Prostate gland (tissue), 2 donors: ENCODE measurements around the gene KNL1. TPM values are rescaled to one million over a fixed set of nuclear protein-coding genes. Genes with fewer than 3 reads are reported as not detected.

Experiments
- DNase-seq: peaks from one replicate; pipeline ENCODE4 v3.0.0-alpha.2; 2019; ENCODE audit warnings: low spot score
- H3K27ac ChIP-seq, 2 donors: fragments of 200-600 bp; sonication (generic); 2 replicates each; pipeline ENCODE4 v1.5.1; 2017 to 2019
- H3K27me3 ChIP-seq: fragments of 200-600 bp; sonication (generic); replicated peaks from 2 replicates; pipeline ENCODE4 v1.5.1; 2019; ENCODE audit not compliant: insufficient read depth
- H3K36me3 ChIP-seq, 2 donors: fragments of 200-600 bp; sonication (generic); 1 replicate in 1 of 2; 2 replicates in 1 of 2; pipeline versions ENCODE4 v1.5.1 to v1.8.1; 2017 to 2019
- H3K4me1 ChIP-seq: fragments of 200-600 bp; sonication (generic); replicated peaks from 2 replicates; pipeline ENCODE4 v1.5.1; 2019
- H3K4me3 ChIP-seq, 2 donors: fragments of 200-600 bp; sonication (generic); 2 replicates each; pipeline ENCODE4 v1.5.1; 2017 to 2019
- H3K9me3 ChIP-seq: fragments of 200-600 bp; sonication (generic); 2 replicates; pipeline ENCODE4 v1.5.1; 2017
- CTCF ChIP-seq, 4 experiments: fragments of 200-600 bp in 2 of 4; fragments of 450-650 bp in 2 of 4; sonication (generic) in 2 of 4; IDR thresholded peaks; 1 replicate in 3 of 4; 2 replicates in 1 of 4; pipeline ENCODE4 v1.5.1; 2016 to 2019; ENCODE audit warnings: antibody characterized with exemption in 4 of 4, mild to moderate bottlenecking in 2 of 4, moderate library complexity in 2 of 4
- POLR2A ChIP-seq: fragments of 450-650 bp; IDR thresholded peaks from one replicate; pipeline ENCODE4 v1.6.1; 2016; ENCODE audit warnings: antibody characterized with exemption, mild to moderate bottlenecking
- POLR2AphosphoS5 ChIP-seq: sonication (generic); formaldehyde crosslinking; IDR thresholded peaks from one replicate; pipeline ENCODE4 v1.6.1; 2017; ENCODE audit warnings: antibody characterized with exemption
- WGBS: methylation state at CpG from one replicate; pipeline ENCODE4 v1.1.5; 2018; 5-methylcytosine and 5-hydroxymethylcytosine counted together
- intact Hi-C: fragments of 100-400 bp; cut with DNase I; formaldehyde crosslinking; loops from one replicate; pipeline ENCODE4 v1.14.2; 2022
- total RNA-seq, 2 donors: library from RNA; depleted of rRNA; stranded (reverse); fragments of >200 nt; gene quantifications; one replicate each; pipeline ENCODE4 v1.1.0, GENCODE V29; 2016

The KNL1 gene, protein sequence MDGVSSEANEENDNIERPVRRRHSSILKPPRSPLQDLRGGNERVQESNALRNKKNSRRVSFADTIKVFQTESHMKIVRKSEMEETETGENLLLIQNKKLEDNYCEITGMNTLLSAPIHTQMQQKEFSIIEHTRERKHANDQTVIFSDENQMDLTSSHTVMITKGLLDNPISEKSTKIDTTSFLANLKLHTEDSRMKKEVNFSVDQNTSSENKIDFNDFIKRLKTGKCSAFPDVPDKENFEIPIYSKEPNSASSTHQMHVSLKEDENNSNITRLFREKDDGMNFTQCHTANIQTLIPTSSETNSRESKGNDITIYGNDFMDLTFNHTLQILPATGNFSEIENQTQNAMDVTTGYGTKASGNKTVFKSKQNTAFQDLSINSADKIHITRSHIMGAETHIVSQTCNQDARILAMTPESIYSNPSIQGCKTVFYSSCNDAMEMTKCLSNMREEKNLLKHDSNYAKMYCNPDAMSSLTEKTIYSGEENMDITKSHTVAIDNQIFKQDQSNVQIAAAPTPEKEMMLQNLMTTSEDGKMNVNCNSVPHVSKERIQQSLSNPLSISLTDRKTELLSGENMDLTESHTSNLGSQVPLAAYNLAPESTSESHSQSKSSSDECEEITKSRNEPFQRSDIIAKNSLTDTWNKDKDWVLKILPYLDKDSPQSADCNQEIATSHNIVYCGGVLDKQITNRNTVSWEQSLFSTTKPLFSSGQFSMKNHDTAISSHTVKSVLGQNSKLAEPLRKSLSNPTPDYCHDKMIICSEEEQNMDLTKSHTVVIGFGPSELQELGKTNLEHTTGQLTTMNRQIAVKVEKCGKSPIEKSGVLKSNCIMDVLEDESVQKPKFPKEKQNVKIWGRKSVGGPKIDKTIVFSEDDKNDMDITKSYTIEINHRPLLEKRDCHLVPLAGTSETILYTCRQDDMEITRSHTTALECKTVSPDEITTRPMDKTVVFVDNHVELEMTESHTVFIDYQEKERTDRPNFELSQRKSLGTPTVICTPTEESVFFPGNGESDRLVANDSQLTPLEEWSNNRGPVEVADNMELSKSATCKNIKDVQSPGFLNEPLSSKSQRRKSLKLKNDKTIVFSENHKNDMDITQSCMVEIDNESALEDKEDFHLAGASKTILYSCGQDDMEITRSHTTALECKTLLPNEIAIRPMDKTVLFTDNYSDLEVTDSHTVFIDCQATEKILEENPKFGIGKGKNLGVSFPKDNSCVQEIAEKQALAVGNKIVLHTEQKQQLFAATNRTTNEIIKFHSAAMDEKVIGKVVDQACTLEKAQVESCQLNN (N-terminal part only)
- 10 to 100 TPM in 1 of 2 donors, 1 to 10 TPM in 1; 1.6 to 18.7 TPM for total RNA-seq

- peak; percentile 94 for DNase-seq
- intact Hi-C loops = loop anchor here (10.0 kb wide), 1 partner anchor 301 kb away; the partner anchor contains the start of gene VPS18
- H3K36me3 ChIP-seq = no peaks in the 10 kb centered on the region
- H3K27ac ChIP-seq = peak within 1 kb of the TSS; percentile 91 to 93
- H3K27me3 ChIP-seq = no peaks in the 10 kb centered on the region
- H3K4me1 ChIP-seq = no peaks in the 10 kb centered on the region
- peak; percentile 97 for TF ChIP-seq POLR2AphosphoS5
- peak in 1 of 4 experiments; percentile 10 for TF ChIP-seq CTCF (IDR thresholded peaks at IDR 0.05)
- TF ChIP-seq POLR2A = no peak
- WGBS = 4% methylated on average over 41 of the region's 41 CpGs
- H3K9me3 ChIP-seq = no peaks in the 10 kb centered on the region
- H3K4me3 ChIP-seq = peak within 1 kb of the TSS; percentile 44 to 46
Observed at GRCh38 chr15:40593588-40594428, at the start of gene KNL1. Gene KNL1 (plus strand): TSS chr15:40594249. CDS start chr15:40602932, 8,683 bp downstream.

GRCh38 chr15:40545457-40545856 is 48.6 kb upstream of the KNL1 start:
- H3K9me3 ChIP-seq = no peaks in the 10 kb centered on the region
- no peak overlapping the region for H3K27ac ChIP-seq
- intact Hi-C loops = no loop called here
- no peaks in the 10 kb centered on the region for H3K36me3 ChIP-seq
- no peak for DNase-seq
- H3K4me3 ChIP-seq = no peak overlapping the region
- H3K4me1 ChIP-seq = no peaks in the 10 kb centered on the region
- H3K27me3 ChIP-seq = no peaks in the 10 kb centered on the region
- TF ChIP-seq POLR2AphosphoS5 (no peak), CTCF (IDR thresholded peaks at IDR 0.05) (no peak), POLR2A (no peak)
- WGBS = 71% methylated on average over 1 of the region's 1 CpG

DNA sequence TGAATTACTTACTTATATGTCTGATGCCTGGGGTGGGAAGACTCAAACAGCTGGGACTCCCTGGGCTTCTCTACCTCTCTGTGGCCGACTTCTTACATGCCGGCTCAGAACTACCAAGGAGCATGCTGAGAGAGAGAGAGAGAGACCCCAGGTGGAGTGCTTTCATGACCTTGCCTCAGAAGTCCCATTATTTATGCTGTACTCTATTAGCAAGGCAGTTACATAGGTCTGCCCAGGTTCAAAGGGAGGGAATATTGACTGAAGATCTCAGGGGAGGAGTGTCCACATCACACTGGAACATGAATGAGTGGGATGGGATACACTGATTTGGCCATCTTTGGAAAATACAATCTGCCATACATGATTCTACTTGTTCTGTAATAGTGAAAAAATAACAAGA is 45.4 kb upstream of the KNL1 start:
- Histone ChIP-seq H3K27me3 (no peaks in the 10 kb centered on the region), H3K27ac (no peak overlapping the region), H3K36me3 (no peaks in the 10 kb centered on the region), H3K9me3 (no peaks in the 10 kb centered on the region), H3K4me1 (no peaks in the 10 kb centered on the region), H3K4me3 (no peak overlapping the region)
- TF ChIP-seq POLR2A (no peak), POLR2AphosphoS5 (no peak), CTCF (IDR thresholded peaks at IDR 0.05) (no peak)
- no peak for DNase-seq
- 97% methylated on average over 2 of the region's 2 CpGs for WGBS
- intact Hi-C loops = no loop called here

- 67% methylated on average over 9 of the region's 9 CpGs for WGBS
- DNase-seq = no peak
- no peak overlapping the region for H3K4me3 ChIP-seq
- H3K27ac ChIP-seq = no peak overlapping the region
- no peaks in the 10 kb centered on the region for H3K36me3 ChIP-seq
- TF ChIP-seq POLR2AphosphoS5 = no peak
- no peak for TF ChIP-seq POLR2A
- TF ChIP-seq CTCF (IDR thresholded peaks at IDR 0.05) = no peak
- intact Hi-C loops = no loop called here
- no peaks in the 10 kb centered on the region for H3K4me1 ChIP-seq
- H3K27me3 ChIP-seq = no peaks in the 10 kb centered on the region
- H3K9me3 ChIP-seq = no peaks in the 10 kb centered on the region
Observed at GRCh38 chr15:40549894-40550293, 44.2 kb upstream of the KNL1 start.
